Left ventricle myocardium inferior (tissue), 1 donor: ENCODE results near the gene MROH7. TPM values are rescaled to one million over a fixed set of nuclear protein-coding genes. Genes with fewer than 3 reads are reported as not detected.

Experiments
- DNase-seq: peaks from one replicate; pipeline ENCODE4 v3.0.0-alpha.2; 2020
- H3K27ac ChIP-seq: fragments of 200-600 bp; replicated peaks from 2 replicates; pipeline ENCODE4 v1.8.0; 2021
- H3K27me3 ChIP-seq: fragments of 200-600 bp; 2 replicates; pipeline ENCODE4 v1.8.0; 2021; ENCODE audit warnings: low read depth
- H3K36me3 ChIP-seq: fragments of 200-600 bp; 2 replicates; pipeline ENCODE4 v1.8.0; 2021
- H3K4me1 ChIP-seq: fragments of 200-600 bp; 2 replicates; pipeline ENCODE4 v1.8.0; 2021
- H3K4me3 ChIP-seq: fragments of 200-600 bp; 2 replicates; pipeline ENCODE4 v1.8.0; 2021; ENCODE audit warnings: mild to moderate bottlenecking, moderate library complexity
- H3K9me3 ChIP-seq: fragments of 200-600 bp; replicated peaks from 2 replicates; pipeline ENCODE4 v1.8.0; 2021
- CTCF ChIP-seq: fragments of 200-600 bp; IDR thresholded peaks from 2 replicates; pipeline ENCODE4 v1.8.0; 2021; ENCODE audit warnings: antibody characterized with exemption, mild to moderate bottlenecking, borderline replicate concordance
- intact Hi-C: fragments of 100-400 bp; cut with micrococcal nuclease; formaldehyde crosslinking; loops from one replicate; pipeline ENCODE4 v1.11.0; 2022
- total RNA-seq: library from RNA; stranded (reverse); fragmentation: NEBNext Ultra II Directional; extraction: Animal tissue kit (Norgen Biotek cat#: 25700); gene quantifications from one replicate; pipeline ENCODE4 v1.2.1, GENCODE V29; 2021
- donor health status: DM: no; HTN: yes; CAD: no; lungs with severe emphysema.

Gene MROH7
- total RNA-seq, 1 donor from 2014 or later = 6.8 TPM

GRCh38 chr1:54671985-54672608, 30.5 kb downstream of the MROH7 start:
- peak; percentile 66 for TF ChIP-seq CTCF
- no peak overlapping the region for H3K27ac ChIP-seq
- no peak overlapping the region for H3K4me3 ChIP-seq
- intact Hi-C loops = no loop called here
- H3K36me3 ChIP-seq = peaks cover 7% of the 10 kb centered on the region
- no peaks in the 10 kb centered on the region for H3K27me3 ChIP-seq
- H3K9me3 ChIP-seq = peaks cover 10% of the 10 kb centered on the region
- no peak for DNase-seq
- H3K4me1 ChIP-seq = no peaks in the 10 kb centered on the region

GRCh38 chr1:54678776-54679643, 37.4 kb downstream of the MROH7 start:
- Histone ChIP-seq H3K27ac (no peak overlapping the region), H3K27me3 (no peaks in the 10 kb centered on the region), H3K9me3 (no peaks in the 10 kb centered on the region), H3K4me3 (no peak overlapping the region), H3K36me3 (no peaks in the 10 kb centered on the region), H3K4me1 (no peaks in the 10 kb centered on the region)
- no peak for TF ChIP-seq CTCF
- DNase-seq = no peak
- intact Hi-C loops = no loop called here

GRCh38 chr1:54679706-54680105, 38.1 kb downstream of the MROH7 start:
- intact Hi-C loops = no loop called here
- TF ChIP-seq CTCF = no peak
- DNase-seq = no peak
- Histone ChIP-seq H3K4me1 (no peaks in the 10 kb centered on the region), H3K27me3 (no peaks in the 10 kb centered on the region), H3K36me3 (no peaks in the 10 kb centered on the region), H3K27ac (no peak overlapping the region), H3K4me3 (no peak overlapping the region), H3K9me3 (no peaks in the 10 kb centered on the region)

- intact Hi-C loops = no loop called here
- no peak overlapping the region for H3K4me3 ChIP-seq
Measured at GRCh38 chr1:54680387-54680786, 38.8 kb downstream of the MROH7 start.

GRCh38 chr1:54681358-54681757, 39.8 kb downstream of the MROH7 start:
- no peak for TF ChIP-seq CTCF
- no peaks in the 10 kb centered on the region for H3K9me3 ChIP-seq
- H3K4me3 ChIP-seq = no peak overlapping the region
- no peak overlapping the region for H3K27ac ChIP-seq
- intact Hi-C loops = no loop called here
- H3K27me3 ChIP-seq = no peaks in the 10 kb centered on the region
- no peaks in the 10 kb centered on the region for H3K4me1 ChIP-seq
- H3K36me3 ChIP-seq = no peaks in the 10 kb centered on the region
- DNase-seq = no peak

More at GRCh38 chr1:54680387-54680786, 38.8 kb downstream of the MROH7 start:
- Histone ChIP-seq H3K9me3 (no peaks in the 10 kb centered on the region), H3K27ac (no peak overlapping the region), H3K4me1 (no peaks in the 10 kb centered on the region), H3K27me3 (no peaks in the 10 kb centered on the region), H3K36me3 (no peaks in the 10 kb centered on the region)
- no peak for DNase-seq
- no peak for TF ChIP-seq CTCF
